NCI-H1436 treated with DMSO at 0.1 percent for 48 hours (cell line): ENCODE data around the gene SEMA6A.

Experiments used
- DNase-seq: peaks from one replicate; lab custom pipeline; 2025; lab: John Stamatoyannopoulos, UW

Gene SEMA6A

DNA sequence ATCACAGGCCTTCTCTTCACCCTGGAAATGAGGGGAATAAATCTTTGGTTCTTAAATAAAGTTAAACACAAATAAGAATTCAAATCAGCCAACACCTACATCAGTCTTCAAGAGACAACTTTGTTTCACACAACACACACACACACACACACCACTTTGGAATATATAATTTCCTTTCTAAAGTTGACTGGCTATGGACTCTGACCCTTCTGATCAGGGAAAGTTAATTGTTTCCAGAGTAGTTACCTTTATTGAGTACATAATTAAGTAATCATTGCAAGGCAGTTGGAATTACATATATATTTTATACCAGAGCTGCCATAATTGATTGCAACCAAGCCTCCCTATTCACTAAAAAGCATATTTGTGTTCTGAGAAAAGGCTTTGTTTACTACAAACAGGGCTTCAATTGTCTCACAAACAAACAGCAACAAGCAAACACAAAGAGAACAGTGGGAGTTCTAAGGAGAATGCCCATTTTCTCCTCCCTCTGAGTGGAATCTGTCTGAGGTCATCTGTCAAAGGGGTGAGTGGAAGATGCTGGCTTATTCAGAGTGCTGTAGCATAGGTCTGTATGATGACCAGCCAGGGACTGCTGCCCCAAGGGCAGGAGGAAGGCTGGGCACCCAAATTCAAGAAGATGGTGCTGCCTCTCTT is 136.6 kb downstream of the SEMA6A start:
- DNase-seq = no peak

DNA sequence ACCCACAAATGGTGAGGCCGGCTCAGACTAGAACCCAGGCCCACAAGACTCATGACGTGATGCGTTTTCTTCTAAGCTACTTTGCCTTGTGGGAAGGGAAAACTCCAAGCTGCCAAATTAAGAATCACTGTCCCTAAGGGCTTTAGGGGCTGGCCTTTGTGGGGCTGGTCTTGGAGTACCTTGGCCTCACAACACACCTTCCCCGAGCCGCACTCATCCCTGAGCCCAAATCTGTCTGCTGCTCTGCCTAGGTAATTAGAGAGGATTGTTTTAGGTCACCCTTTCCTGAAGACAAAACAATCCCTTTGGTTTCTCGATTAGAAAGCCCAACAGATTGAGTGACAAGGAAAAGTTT is 137.3 kb downstream of the SEMA6A start:
- no peak for DNase-seq

DNA sequence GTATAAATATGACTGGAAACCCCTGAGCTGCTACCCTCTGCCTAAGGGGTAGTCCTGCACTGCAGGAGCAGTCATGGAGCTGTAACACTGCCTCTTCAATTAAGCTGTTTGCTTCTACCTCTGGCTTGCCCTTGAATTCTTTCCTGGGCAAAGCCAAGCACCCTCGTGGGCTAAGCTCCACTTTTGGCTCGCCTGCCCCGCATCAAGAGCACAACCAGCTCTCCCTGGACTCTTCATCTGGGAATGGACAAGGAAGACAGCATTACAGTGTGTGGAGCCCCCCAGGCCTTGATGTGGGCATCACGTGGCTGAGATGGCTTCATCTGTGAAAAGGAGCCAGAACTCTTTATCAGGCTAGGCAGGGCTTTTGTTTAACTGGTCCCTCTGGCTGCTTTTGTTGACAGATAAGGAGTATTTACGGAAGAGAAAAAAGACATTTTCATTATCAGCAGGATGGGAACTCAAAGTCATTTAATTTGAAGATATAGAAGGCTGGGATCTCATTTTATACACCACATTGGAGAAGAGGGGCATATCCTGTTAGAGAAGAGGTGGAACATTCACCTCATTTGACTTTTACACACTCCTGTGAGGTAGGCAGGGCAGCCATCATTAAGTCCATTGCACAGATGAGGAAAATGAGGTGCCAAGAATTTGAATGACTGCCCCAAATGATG is 137.8 kb downstream of the SEMA6A start:
- no peak for DNase-seq

DNA sequence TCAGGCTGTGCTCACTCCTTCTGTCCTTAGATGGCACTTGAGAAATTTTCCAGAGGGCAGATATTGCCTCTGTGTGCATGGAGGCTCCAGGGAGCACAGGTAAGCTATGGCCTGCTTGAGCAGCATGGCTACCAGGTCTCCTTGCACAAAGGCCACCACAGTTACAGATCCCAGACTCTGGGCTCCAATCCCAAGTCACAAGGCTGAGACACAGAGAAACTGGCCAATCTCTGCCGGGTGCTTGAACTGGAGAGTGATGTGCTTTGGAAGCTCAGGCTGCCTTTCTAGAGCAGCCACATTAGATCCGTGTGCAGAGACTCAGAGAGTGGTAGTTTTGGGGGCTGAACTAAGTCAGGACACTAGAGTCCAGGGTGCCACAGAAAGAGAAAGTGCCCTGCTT is 145.7 kb downstream of the SEMA6A start:
- DNase-seq = no peak

DNA sequence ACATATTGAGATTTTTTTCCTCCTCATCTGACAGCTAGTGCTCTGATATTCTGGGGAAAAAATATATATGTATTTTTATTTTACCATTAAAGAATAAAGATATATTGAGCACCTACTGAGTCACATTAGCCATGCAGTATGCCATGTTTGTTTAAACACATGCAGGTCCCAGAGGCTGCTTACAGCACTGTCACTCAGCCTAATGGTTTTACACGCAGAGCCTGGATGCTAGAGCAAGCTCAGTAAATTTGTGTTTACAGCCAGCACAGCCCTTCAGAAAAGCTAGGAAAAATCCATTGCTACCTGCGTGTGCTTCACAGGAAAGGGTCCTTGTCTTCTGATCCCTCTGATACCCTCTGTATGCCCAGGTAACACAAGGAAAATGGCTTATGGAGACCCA is 146.2 kb downstream of the SEMA6A start:
- DNase-seq = no peak

DNA sequence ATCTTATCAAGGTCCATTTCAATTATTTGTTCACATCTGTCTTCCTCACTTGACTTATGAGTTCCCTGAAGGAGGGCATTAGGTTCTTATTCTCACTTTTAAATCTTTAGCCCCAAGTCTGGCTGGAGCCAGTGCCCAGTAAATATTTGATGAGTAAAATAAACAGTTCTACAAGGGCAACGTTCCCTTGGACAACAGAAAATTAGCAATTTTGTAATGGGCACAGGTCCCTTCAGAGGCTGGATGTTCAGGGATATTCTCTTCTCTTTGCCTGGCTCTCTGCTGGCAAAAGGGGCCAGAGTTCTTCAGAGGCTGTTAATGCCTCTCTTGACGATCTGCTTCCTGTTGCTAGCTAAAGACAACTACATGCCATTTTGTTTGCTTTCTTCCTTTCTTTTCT is 149.7 kb downstream of the SEMA6A start:
- no peak for DNase-seq

DNA sequence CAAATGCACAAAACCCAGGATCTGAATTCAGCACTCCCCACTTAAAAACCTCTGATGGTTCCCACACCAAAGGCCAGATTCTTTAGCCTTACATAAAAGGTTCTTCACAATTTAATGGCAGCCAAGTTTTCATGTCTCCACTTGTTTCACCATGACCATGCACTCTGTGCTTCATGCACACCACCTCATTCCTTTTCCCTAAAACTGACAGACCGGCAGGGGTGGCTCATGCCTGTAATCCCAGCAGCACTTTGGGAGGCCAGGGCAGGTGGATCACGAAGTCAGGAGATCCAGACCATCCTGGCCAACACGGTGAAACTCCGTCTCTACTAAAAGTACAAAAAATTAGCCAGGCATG is 150.4 kb downstream of the SEMA6A start:
- no peak for DNase-seq

DNA sequence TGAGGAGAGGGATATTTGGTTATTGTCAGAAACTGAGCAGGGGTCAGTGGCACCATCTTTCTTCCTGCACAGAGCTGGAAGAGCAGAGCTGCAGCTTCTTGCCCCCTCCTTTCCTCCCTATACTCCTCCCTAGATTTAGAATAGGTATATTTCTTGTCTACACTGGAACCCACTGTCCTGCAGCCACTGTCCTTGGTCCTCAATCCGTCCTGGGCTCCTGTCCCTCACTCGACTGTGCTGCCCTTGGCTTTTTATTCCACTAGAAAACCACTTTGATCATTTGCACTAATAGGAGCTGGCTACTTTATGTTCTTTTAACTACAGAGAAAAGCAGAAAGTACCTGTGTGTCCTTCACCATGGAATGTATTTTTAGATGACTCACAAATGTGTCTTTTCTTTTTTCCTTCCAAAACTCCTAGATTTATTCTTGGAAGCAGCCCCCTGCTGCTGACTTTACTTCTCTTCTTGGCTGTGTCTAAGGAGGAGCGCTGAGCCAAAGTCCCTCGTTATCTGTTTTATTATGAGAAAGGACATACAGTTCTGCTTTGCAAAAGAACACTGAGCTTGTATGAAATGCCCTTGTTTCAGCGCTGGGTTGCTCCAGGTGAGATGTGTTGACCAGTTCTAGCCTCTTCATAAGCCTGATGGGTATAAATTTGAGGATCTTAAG is 150.9 kb downstream of the SEMA6A start:
- no peak for DNase-seq

DNA sequence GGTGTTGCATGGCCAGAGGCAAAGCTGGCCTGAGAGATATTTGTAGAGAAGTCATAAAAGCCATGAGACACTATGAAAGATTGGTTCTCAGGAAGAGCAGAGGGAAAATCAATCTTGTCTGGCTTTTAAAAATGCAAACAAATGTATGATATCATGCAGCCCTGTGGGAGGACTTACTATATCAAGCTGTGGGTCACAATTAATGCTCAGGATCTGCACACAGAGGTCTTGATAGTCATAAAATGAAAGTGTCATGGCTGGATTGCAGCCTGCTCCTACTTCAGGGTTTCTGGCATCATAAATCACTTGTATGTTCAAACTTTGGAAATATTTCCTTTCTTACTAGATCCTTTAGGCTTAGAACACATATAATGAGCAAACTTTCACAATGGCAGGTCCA is 151.5 kb downstream of the SEMA6A start:
- DNase-seq = no peak

DNA sequence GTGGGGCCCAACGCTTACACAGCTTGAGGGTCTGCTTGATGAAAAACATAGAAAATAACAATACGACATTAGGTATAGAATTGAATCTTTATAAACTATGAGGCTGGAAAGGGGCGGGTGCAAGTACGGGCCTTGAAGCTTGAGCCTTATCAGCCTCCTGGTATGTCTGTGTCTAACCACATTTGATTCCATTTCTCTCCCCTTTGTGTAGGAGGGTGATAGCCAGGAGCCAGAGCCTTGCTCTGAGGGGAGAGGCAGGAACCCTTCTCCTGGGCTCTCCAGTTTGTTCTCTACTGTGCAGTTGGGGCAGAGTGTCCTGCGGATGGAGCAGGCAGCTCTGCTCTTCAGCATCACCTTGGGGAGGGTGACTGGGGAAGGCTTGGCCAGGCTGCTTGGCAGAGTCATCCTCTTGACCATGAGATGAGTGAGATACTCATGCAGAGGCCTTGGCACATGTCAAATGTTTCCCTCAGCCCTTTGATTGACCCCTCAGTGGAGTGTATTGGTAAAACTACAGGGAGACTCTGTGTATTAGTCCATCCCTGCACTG is 153.5 kb downstream of the SEMA6A start:
- DNase-seq = no peak

DNA sequence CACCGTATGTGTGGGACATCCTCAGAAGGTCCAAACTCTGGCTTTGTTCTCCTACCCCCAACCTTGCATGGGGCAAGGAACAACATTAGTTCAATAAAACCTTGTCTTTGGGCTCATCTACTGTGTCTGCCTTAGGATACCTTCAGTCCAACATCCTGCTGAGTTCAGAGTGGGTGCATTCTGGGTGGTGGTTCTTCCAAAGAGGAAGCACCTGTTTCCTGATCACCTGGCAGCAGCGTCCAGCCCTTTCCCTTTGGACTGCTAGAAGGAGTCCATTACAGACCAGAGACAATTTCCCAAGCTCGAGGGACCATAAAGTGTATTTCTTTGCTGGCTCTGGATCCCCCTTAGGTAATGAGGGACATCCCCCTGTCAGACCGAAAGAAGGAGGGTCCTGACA is 154.1 kb downstream of the SEMA6A start:
- DNase-seq = no peak

DNA sequence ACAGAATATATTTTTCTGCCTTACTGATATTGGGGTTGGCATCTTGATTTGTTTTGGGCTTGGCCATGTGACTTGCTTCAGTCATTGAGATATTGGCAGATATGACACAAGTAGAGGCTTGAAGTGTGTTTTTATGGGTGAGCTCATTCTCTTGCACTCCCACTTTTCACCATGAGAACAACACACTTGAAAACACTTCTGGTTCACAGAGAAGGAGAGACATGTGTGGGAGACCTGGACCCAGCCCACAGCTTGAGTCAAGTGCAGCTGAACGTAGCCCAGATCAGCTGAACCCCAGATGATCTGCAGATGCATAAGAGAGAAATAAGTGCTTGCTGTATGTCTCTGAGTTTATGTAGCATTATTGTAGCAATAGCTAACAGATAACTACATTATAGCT is 155.4 kb downstream of the SEMA6A start:
- no peak for DNase-seq

DNA sequence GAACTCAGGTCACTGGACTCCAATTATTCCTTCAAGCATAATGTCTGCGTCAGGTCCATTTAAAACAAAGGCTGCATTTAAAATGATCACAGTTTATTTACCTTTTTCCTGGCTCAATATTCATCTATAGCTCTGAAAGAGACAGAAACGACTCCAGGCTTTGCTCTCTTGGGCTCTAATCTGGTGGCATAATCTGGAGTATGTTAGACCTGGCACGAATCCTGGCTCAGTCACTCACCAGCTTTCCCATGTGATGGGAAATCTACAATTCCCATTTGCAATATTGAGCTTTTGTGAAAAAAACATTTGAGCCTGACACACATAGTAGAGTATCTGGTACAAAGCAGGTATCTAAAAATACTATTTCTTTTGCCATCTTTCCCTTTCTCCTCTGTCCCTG is 155.8 kb downstream of the SEMA6A start:
- DNase-seq = no peak

DNA sequence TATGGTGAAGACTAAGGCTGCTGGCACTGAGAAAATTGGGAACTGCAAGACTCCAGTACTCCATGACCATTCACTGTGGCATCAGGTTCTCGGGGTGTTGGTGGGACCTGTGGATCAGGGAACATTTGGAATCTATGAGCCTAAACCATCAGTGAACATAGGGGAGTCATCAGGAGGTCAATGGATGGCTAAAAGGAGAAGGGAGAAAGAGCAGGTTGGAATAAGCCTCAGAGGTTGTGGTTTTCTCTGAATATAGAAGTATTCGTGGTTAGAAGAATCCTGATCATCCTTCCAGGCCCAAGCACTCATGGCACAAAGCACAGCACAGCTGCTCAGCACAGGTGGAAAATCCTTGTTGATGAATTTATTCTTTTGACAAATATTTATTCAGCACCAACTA is 156.6 kb downstream of the SEMA6A start:
- no peak for DNase-seq

DNA sequence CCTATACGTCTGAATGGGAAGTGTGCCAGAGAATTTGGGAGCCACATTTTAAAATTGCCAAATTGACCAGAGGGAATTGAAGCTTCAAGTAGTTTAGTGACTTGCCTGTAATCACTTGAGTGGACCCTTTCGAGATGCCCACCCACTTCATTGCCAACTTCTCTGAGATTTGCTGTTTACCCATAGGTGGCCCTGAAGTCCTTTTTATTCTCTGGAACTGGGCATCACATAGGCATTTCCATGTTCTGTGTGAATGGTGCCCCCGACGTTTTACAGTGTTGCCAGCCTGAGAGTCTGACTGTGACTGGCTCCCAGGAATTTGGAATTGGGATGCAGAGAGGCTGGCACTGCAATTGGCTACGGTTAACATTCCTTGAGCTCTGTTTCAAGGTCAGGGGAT is 158.6 kb downstream of the SEMA6A start:
- DNase-seq = no peak

DNA sequence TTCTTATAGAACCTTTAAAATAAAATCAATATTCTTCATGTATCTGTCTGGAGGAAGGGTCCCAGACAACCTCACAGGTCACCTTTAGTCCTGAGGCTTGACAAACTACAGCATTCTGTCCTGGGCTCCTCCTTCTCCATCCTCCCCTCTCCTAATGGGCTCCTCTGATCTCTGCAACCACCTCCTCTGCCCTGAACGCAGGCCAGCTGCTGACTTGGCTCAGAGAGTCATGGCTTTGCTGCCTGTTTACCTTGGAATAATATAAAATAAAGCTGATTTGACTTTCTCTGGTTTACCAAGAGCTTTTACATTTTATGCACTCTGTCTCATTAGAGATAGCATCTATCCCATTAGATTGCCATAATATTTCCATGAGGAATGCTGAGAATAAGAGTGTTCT is 159.4 kb downstream of the SEMA6A start:
- DNase-seq = no peak

DNA sequence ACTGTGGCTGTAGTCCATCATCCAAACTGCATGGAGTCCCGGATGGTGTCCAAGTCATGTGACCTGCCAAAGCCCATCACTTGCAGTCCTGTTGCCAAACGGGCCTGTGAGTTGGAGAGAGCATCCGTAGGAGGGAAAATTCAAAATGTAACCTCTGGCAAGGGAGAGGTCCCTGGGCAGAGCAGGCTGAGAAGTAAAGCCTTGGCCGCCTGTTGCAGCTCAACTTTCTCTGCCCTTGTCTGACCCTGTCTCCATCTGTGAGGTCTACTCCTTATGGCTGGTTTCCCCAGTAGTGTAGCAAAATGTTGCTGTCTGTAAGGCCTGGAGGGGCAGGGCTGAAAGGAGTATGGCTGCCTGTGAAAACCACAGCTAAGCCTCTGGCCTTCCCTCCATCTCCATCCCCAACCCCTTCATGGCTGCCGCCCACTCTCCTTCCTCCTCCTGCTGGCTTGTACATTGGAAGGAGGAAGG is 163.5 kb downstream of the SEMA6A start:
- no peak for DNase-seq

DNA sequence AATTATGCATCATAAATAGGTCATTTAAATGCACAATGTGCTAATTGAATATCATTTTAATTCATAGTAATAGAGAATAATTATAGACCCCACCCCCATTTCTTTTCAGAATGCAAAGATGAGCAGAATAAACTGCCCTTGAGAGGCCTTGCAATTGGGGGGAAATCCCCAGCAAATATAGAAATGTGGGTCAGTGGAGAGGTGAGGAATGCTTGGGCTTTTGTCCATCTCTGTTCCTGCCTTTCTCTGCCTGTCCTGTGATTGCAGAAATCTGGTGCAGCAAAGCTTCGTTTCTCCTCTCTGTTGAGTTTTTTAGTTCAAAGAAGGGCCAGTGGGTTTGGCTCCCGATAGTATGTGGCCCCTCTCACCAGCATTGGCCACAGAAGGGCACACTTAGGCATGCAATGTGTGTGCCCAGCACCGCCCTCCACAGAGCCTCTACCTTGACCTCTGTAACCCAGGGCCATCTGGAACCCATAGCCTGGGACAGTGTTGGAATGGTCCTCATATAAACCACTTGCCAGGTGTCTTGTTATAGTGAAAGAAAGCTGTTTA is 164.2 kb downstream of the SEMA6A start:
- no peak for DNase-seq

DNA sequence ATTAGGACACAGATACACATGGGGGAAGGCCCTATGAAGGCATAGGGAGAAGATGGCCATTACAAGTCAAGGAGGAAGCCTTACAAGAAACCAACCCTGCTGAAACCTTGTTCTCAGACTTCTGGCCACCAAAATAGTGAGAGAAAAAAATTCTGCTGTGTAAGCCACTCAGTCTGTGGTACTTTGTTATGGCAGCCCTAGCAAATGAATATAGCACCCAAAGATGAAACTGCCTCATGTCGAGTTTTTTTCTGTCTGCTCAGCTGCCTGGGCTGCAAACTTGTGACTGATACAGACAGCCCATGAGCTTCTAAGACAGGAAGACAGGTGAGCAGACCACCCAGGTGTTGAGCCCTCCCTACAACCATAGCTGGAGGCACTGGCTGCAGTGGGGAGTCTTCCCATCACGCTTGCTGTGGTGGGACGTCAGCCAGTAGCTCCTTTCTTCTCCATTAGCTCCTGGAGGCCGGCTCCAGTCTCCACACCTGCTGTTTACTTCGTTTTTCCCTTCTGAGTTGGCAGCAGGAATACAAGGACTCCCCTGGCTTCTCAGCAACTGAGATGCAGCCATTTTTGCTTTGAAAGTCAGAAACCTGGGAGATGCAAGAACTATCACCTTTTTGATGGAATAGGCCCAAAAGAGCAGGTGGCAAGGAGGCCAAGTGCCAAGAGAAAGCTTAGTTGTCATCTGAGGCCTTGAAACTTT is 164.9 kb downstream of the SEMA6A start:
- DNase-seq = no peak

DNA sequence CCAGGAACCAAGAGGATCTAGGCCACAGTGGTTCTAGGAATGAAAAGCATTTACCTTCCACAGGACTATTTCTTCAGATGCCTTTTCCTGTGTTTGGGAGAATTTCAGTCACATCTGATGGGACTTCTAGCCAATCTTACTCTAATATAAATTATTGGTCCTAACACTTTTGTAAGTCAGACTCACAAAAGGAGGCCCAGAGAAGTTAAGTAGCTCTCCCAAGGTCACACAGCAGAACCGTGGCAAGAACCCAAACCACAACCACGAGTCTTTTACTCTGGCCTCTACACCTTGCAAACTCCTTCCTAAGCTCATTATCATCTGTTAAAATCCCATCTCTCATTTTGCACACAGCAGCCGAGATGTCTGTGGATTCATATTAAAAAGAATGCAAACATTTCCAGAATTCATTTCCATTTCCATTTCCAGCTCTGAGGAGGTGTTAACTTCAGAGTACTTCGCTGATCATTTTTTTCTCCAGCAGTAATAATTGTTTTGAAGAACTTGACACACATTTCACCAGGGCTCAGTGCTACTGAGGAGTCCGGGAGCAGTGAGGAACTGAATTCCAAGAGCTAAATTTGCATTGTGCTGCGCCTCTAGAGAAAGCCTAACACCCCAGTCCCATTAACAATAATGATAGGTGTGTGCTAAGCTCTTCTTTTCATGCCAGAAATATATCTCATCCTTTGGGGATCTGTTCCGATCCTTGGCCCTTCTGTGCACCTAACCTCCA is 168.1 kb downstream of the SEMA6A start:
- no peak for DNase-seq

DNA sequence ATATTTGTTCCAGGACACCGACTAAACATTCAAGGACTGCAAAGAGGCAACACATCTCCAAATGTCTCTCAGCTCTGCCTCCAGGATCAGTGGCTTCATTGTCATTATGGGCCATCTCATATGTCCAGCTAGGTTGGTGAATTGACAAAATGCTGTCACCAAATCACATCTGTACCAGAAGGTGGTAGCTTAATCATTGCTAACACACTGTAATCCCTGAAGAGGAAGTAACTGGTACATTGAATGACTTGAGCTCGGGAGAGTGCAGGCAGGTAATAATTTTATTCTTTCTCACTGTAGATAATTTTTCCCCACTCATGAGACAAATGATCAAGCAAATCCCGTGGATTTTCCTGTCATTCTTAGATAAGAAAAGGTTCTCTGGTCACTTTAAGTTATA is 169.8 kb downstream of the SEMA6A start:
- DNase-seq = no peak

DNA sequence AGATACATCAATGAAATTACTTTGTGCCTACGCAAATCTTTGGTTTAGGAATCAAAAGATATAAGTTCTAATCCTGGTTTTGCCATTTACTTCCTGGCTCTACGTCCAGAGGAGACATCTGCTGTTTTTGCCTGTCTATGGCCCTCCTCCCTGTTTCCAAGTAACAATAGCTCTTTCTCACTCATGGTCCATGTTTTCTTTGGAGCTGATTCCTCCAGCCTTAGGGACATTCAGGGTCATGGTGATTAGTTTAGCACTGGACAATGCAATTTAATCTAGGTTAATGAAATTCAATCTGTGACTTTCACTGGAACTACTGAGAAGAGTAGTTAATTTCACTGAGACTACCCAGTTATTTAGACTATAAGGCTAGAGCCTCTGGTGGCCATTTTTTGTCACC is 170.6 kb downstream of the SEMA6A start:
- DNase-seq = no peak
